Epithelial cell of esophagus (primary cell): ENCODE results near the gene PRSS50.

ENCODE experiments used
- DNase-seq: peaks from one replicate; pipeline ENCODE4 v3.0.0; 2010; ENCODE audit warnings: low read depth
- H3K4me3 ChIP-seq: 2 replicates; pipeline ENCODE4 v1.5.1; 2011; ENCODE audit warnings: mild to moderate bottlenecking, low read length, control low read depth
- TF ChIP-seq, protein P1 (sequence below): IDR thresholded peaks from 2 replicates; pipeline ENCODE4 v1.5.1; 2011; ENCODE audit warnings: low read depth, mild to moderate bottlenecking, low read length, control low read depth, inconsistent platforms; ENCODE audit not compliant: insufficient read depth; ENCODE audit errors: missing control alignments

The PRSS50 gene

DNA sequence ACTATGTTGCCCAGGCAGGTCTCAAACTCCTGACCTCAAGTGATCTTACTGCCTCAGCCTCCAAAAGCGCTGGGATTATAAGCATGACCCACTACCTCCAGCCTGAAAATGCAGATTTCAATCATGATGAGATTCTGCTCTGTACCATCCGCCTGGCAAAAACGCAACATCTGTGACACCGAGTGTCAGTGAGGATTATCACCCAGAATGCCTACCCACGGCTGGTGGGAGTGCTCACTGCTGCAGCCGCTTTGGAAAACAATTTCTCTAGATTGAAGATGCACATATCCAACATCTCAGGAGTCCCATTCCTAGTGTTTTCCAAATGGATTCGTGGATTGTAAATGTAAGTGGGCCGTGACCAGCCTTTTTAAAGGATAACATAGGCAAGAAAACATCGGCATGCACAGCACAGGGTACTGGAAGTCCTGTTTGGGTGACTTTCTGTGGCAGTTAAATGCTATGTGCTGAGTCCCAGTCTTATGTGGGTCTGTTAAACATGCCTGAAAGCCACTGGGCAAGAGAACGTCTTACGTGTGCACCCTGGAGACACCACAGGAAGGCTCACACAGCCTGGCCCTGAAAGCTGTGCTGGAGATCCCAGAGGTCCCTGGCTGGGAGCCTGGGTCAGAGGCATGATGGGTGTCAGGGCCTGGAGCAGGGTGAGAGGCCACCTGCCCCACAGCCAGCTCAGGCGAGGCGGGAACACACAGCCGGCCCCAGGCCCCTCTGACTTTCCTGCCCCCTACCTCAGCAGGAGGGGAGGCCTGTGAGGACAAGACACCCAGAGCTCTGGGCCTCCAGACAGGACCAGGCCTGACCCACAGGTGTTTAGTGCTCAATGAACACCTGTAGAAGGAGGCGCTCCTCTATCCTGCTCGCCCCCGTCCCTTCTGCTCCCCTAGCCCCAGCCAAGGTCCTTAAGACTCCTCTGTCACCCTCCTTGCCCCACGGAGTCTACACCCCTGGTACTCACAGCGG lies 918 bp downstream of the PRSS50 start:
- TF ChIP-seq, protein P1, sequence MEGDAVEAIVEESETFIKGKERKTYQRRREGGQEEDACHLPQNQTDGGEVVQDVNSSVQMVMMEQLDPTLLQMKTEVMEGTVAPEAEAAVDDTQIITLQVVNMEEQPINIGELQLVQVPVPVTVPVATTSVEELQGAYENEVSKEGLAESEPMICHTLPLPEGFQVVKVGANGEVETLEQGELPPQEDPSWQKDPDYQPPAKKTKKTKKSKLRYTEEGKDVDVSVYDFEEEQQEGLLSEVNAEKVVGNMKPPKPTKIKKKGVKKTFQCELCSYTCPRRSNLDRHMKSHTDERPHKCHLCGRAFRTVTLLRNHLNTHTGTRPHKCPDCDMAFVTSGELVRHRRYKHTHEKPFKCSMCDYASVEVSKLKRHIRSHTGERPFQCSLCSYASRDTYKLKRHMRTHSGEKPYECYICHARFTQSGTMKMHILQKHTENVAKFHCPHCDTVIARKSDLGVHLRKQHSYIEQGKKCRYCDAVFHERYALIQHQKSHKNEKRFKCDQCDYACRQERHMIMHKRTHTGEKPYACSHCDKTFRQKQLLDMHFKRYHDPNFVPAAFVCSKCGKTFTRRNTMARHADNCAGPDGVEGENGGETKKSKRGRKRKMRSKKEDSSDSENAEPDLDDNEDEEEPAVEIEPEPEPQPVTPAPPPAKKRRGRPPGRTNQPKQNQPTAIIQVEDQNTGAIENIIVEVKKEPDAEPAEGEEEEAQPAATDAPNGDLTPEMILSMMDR = no peak
- DNase-seq = no peak
- no peak overlapping the region for H3K4me3 ChIP-seq

DNA sequence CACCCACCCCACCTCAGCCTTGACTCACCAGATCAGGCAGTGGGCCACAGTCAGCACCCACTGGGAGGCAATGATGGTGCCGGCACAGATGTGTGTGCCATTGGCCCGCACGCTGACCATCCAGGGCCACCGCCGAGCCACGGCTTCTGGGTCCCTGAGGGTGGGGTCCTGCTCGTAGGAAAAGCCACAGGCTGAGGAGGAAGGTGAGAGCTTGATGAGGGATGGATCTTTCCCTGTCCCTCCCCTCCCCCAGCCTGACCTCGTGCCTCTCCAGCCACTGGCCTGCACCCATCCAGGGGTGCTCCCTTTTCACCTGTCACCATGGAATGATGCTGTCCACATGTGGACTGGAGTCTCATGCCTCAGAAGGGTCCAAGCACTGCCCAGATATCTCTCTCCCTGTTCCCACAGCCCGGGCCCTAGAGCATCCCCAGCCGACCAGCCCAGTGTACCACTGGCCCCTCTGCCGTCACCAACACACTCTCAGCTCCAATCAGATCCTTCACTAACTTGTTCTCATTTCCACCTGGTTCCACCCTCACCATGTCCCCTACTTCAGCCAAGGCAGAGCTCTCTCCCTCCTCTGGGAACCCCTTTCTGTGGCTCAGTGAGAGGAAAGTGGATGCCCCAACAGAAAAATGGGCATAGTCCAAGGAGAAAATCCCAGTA lies 2.0 kb downstream of the PRSS50 start:
- no peak overlapping the region for H3K4me3 ChIP-seq
- TF ChIP-seq, protein P1 = no peak
- no peak for DNase-seq

DNA sequence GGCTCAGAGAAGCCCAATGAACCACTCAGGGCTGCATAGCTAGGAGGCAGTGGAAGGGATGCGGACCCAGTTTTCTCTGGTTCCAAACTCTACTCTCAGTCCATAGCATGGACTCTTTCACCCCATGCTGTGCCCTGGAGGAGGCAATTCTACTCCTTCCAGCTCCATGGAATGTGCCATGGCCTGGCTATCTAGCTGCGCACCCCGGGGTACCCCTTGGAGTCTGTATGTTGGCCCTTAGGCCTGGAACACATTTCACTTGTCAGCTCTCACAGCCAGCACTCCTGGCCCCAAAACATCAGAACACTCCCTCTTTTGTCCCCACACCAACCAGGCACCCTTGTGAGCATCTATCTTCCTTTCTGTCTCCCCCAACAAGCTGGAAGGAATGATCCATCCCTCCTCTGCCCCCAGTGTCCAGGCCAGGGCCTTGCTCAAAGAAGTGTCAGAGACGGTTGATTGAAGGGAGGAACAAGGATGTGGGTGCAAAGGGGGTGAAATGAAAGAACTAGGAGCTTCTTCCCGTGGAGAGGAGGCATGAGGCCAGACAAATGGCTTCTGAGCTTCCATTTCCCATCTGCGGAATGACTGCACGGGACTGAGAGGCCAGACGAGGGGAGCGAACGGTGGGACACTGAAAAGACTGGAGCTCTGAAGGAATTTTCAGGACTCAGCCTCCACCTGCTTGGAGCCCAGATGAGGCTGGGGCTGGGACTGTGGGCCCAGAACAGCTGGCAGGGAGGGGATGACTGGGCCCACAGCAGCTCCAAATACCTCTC lies 2.8 kb downstream of the PRSS50 start:
- DNase-seq = no peak
- TF ChIP-seq, protein P1 = no peak
- H3K4me3 ChIP-seq = no peak overlapping the region

DNA sequence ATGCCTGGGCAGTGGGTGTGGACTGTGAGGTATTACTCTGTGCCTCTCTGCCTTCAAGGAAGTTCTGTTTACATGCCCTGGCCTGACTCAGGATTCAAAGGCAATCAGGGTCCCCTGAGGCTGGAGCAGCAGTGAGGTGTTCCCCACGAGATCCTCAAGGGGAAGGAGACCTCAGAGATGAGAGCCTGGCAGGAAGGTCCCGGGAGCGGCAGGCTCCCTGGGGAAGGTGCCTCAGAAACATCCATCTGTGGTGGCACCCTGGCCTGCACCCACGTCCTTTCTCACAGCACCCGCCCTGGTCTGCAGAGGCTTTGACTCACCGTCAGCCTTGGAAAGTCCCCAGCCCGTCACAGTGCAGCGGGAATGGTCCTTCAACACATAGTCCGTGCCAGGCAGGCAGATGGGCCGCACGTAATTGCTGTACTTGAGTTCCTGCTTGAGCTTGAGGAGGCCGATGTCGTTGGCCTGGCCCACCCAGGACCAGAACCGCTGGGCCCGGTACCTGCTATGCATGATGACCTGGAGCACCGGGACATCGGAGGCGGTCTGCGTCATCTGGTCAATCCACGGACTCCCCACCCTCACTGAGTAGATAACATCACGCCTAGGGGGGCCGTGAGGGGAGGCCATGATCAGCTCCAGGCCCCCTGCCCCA lies 3.6 kb downstream of the PRSS50 start:
- DNase-seq = peak; percentile 68
- no peak overlapping the region for H3K4me3 ChIP-seq
- TF ChIP-seq, protein P1 = no peak

DNA sequence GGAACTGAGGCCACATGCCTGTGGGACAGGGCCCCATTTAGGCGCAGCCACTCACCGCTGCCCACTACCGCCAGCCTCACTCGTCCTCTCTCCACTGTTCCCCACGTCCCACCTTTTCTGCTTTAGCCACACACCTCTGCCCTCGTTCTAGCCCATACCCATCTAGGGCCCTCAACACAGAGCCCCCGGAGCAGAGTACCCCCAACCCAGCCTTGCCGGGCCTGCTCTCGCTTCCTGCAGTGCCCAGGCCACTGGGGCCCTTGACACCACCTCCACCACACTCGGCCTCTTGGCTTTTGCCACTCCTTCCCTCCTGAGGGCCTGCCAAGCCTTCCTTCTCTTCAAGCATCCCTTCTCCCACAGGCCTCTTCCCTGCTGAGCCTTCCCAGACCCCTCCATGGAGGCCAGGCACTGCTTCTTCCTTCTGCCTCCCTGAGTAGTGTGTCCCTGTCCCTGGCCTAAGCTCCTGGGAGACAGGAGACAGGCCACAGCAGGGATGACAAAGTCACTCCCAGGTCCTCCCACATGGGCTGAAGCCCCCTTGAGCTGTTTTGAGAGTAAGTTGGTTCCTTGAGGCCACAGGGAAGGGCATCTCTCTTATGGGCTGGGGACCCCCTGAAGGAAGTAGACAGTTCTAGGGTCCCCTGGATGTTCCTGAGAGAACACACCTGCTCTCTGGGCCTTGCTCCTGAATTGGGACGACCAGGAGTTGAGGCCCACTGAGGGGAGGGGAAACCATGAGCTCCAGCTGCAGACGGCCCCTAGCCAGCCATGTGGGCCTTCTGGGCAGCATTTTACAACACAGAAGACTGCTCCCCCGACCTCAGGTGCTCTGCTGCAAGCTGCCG lies 4.4 kb downstream of the PRSS50 start:
- TF ChIP-seq, protein P1 = no peak
- DNase-seq = no peak

More for the DNA sequence above, 4.4 kb downstream of the PRSS50 start:
- no peak overlapping the region for H3K4me3 ChIP-seq
